Activated CD8-positive, alpha-beta memory T cell treated with anti-CD3 and anti-CD28 coated beads for 4 hours (primary cell): ENCODE measurements around the gene PTPN4.
A peak's percentile ranks its signal among the peaks of the same experiment; 100 is the strongest.

Source experiments
- DNase-seq, 2 donors: peaks; one replicate each; pipeline ENCODE4 v3.0.0-alpha.2; 2020; ENCODE audit warnings: low read depth in 2 of 2

The PTPN4 gene

GRCh38 chr2:119853777-119854399 is 94.2 kb downstream of the PTPN4 start:
- DNase-seq: no peak

- no peak for DNase-seq
Measured at GRCh38 chr2:119856469-119856901, 96.8 kb downstream of the PTPN4 start.

DNA sequence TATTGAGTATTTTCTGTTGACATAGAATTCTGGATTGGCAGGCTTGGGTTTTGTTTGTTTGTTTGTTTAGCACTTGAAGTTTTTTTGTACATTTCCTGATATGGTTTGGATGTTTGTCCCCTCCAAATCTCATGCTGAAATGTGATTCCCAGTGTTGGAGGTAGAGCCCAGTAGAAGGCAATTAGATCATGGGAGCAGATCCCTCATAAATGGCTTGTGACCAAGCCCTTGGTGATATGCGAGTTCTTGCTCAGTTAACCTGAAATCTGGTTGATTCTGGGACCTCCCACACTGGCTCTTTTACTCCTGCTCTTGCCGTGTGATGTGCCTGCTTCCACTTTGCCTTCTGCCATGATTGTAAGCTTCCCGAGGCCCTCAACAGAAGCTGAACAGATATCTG is 98.0 kb downstream of the PTPN4 start:
- no peak for DNase-seq

- no peak for DNase-seq
Measured at GRCh38 chr2:119859528-119859927, 99.8 kb downstream of the PTPN4 start.

DNA sequence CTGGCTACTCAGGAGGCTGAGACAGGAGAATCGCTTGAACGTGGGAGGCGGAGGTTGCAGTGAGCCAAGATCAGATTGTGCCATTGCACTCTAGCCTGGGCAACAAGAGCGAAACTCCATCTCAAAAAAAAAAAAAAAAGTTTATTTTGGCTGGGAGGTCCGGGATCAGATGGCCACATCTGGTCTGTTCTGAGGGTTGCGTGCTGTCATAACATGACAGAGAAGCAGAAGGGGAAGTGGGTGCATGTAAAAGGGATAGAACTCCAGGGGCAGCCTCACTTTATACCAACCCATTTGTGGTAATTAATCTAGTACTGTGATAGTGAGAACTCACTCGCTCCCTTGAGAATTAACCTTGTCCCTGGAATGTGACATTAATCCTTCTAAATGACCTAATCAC is 101.2 kb downstream of the PTPN4 start:
- DNase-seq: no peak

- no peak for DNase-seq
Measured at GRCh38 chr2:119862127-119862889, 102.6 kb downstream of the PTPN4 start.

DNA sequence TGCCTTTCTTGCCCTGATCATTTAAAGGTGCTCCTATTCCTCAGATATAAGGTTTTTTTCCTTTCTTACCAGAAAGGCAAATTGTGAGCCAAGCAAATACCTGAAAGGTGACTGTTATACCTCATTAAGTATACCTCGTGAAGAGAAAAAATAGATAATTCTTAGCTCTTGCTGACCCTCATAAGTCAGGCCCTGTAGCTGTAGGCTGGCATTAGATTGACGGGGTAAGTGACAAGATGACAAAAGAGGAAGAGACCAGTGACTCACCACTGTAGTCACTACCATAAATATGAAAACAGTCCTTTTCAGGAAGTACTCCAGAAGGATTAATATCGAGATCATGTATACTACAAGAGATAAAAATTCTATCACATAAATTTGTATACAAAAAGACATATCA is 104.6 kb downstream of the PTPN4 start:
- no peak for DNase-seq

GRCh38 chr2:119871725-119872124 is 112.0 kb downstream of the PTPN4 start:
- no peak for DNase-seq

GRCh38 chr2:119873350-119874315 is 113.9 kb downstream of the PTPN4 start:
- no peak for DNase-seq

- DNase-seq: no peak
Measured at GRCh38 chr2:119879502-119879901, 119.8 kb downstream of the PTPN4 start.

DNA sequence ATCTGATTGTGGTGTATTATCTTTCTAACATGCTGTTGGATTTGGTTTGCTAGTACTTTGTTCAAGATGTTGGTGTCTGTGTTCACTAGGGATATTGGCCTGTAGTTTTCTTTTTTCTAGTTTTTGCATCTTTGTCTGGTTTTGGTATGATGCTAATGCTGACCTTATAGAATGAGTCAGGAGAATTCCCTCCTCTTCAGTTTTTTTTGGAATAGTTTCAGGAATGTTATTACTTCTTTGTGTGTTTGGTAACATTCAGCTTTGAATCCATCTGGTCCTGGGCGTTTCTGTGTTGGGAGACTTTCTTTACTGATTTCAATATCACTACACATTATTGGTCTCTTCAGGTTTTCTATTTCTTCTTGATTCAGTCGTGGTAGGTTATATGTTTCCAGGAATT is 129.0 kb downstream of the PTPN4 start:
- no peak for DNase-seq

- no peak for DNase-seq
Measured at GRCh38 chr2:119897736-119898395, 138.1 kb downstream of the PTPN4 start.

GRCh38 chr2:119901013-119901412 is 141.3 kb downstream of the PTPN4 start:
- DNase-seq: no peak

GRCh38 chr2:119910566-119910965 is 150.8 kb downstream of the PTPN4 start:
- no peak for DNase-seq

DNA sequence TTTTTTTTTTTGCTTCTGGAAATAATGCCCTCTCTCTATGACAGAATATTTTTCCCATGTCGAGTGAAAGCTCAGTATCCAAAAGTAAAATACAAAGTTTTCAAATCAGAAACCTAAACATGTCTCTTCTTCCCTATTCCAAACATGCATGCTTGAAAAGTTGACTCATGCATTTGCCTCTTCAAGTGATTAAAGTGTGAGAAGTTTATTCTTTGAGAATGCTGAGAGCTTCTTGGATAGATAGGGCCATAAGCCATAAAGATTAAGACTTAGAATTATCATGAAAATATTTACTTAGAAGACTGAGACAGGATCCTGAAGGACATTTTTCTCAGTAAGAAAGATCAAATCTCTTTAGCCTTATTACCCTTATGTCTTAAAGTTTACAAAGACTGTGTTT is 154.5 kb downstream of the PTPN4 start:
- DNase-seq: no peak

DNA sequence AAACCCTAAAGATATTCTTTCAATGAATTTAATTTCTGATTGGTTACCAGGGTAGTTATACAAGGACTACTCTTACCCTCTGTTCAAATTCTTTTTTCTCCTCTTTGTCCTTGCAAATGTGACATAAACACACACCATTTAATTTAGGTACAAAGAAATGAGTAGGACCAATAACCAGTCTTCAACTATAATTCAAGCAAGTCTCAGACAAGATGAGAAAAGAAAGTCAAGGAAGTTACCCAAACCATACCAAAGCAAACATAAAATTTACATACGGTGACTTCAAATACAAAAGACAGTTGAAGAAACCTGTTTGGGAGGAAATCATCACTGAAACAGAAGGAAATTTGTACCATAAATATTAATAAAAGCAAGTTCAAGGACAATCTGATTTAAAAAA is 162.1 kb downstream of the PTPN4 start:
- no peak for DNase-seq

- no peak for DNase-seq
Measured at GRCh38 chr2:119922699-119923098, 163.0 kb downstream of the PTPN4 start.

GRCh38 chr2:119929537-119929936 is 169.8 kb downstream of the PTPN4 start:
- peak in 1 of 2 donors; percentile 3 for DNase-seq

GRCh38 chr2:119932809-119933208 is 173.1 kb downstream of the PTPN4 start:
- DNase-seq: no peak

GRCh38 chr2:119934319-119934718 is 174.6 kb downstream of the PTPN4 start:
- no peak for DNase-seq

DNA sequence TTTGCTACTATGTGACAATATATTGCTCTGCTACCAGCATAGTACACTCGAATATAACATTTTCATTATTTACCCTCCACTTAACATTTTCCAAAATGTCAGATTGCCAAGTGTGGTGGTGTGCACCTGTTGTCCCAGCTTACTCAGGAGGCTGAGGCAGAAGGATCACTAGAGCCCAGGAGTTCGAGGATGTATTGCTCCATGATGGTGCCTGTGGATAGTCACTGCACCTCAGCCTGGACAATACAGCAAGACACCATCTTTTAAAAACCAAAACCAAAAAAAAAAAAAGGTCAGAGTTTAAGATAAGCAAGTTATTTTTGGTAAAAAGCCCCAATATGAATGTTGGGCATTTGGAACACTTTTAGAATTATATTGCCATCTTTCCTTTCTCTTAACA is 178.0 kb downstream of the PTPN4 start:
- DNase-seq: no peak

DNA sequence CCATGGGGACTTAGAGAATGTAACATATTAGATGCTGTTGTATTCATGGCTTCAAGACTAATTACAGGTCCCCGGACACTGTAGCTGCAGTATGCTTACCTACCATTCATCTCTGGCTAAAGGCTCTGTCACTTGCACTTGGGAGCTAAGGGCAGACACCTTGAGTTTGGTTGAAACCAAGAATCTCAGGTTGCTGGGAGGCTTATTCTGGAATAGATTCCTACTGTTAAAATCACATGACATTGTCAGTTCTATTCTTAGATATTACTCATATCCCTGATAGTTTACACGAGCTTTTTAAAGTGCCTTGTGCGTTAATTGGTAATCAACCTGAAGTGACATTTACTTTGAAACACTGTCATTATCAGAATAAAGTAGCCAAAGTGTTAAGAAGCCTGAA is 180.2 kb downstream of the PTPN4 start:
- DNase-seq: no peak
